ENCODE measurements around the gene WDR27.

Gene WDR27

DNA sequence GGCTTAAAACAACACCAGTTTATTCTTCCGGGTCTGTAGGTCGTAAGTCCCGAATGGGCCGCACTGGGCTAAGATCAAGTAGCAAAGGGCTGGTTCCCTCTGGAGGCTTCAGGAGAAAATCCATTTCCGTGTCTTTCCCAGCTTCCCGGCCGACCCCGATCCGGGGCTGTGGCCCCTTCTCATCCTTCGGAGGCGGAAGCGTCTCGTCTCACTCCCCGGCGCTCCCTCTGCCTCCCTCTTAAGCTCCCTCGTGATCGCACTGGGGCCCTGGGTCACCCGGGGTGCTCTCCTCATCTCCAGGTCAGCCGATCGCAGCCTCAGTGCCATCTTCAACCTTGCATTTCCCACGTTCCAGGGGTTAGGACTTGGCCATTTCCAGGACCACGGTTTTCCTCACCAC lies 199.4 kb downstream of the WDR27 start:
- H3K4me1 ChIP-seq (ENCODE audit: control insufficient read depth, low read depth, low read length) = no peaks in the 10 kb centered on the region
- no peak overlapping the region for H3K9ac ChIP-seq (ENCODE audit: low read length)
- no peak overlapping the region for H3K4me3 ChIP-seq (ENCODE audit: low read length)
- H3K27ac ChIP-seq (ENCODE audit: low read length) = no peak overlapping the region
- H3K9me3 ChIP-seq (ENCODE audit: control insufficient read depth, low read depth, low read length) = no peaks in the 10 kb centered on the region
- no peaks in the 10 kb centered on the region for H3K27me3 ChIP-seq (ENCODE audit: control insufficient read depth, insufficient read depth, low read length)
- no peaks in the 10 kb centered on the region for H3K36me3 ChIP-seq (ENCODE audit: control insufficient read depth, low read depth, low read length)

DNA sequence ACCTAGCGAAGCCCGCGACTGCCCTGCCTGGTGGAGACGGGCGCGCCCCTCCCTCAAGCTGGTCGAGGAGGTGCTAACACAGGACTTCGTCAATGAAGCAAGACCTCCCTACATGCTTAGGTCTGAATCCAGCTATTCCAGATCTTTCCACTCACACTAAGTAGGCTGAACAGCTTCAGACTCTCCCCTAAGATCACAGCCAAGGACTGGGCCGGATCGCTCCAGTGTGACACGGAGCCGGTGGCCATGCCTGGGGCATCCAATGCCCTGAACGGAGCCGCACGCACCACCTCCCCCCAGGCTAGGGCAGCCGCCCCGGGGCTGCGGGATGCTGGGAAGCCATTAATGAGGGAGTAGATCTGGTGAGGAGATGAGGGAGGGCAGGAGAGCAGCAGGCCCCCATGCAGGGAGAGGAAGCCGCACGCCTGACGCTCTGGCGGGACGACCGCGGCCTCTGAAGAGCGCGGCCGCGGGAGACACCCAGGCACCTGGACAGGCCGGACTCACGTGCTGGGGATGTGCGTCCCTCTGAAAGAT lies 200.0 kb downstream of the WDR27 start:
- no peak overlapping the region for H3K27ac ChIP-seq (ENCODE audit: low read length)
- H3K4me1 ChIP-seq (ENCODE audit: control insufficient read depth, low read depth, low read length) = no peaks in the 10 kb centered on the region
- H3K4me3 ChIP-seq (ENCODE audit: low read length) = no peak overlapping the region
- H3K9ac ChIP-seq (ENCODE audit: low read length) = no peak overlapping the region
- no peaks in the 10 kb centered on the region for H3K27me3 ChIP-seq (ENCODE audit: control insufficient read depth, insufficient read depth, low read length)
- H3K36me3 ChIP-seq (ENCODE audit: control insufficient read depth, low read depth, low read length) = no peaks in the 10 kb centered on the region
- no peaks in the 10 kb centered on the region for H3K9me3 ChIP-seq (ENCODE audit: control insufficient read depth, low read depth, low read length)

DNA sequence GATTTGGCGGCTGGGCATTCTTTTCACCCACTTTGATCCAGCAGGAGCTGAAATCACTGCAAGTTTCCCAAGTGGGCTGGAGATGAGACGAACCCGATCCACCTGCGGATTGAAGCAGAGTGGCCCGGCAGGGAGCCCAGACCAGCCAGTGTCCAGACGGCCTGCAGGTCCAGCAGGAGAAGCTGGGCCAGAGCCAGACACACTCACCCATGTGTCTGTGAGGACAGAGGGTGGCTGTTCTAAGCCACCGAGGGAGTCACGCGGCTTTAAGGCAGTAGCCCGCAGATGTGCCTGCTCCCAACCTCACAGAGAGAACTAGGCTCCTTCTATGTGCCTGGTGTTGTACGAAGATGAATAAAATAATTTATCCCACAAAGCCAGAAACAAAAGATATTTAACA lies 200.7 kb downstream of the WDR27 start:
- no peaks in the 10 kb centered on the region for H3K9me3 ChIP-seq (ENCODE audit: control insufficient read depth, low read depth, low read length)
- H3K4me1 ChIP-seq (ENCODE audit: control insufficient read depth, low read depth, low read length) = no peaks in the 10 kb centered on the region
- H3K4me3 ChIP-seq (ENCODE audit: low read length) = no peak overlapping the region
- H3K27ac ChIP-seq (ENCODE audit: low read length) = no peak overlapping the region
- H3K27me3 ChIP-seq (ENCODE audit: control insufficient read depth, insufficient read depth, low read length) = no peaks in the 10 kb centered on the region
- no peak overlapping the region for H3K9ac ChIP-seq (ENCODE audit: low read length)
- H3K36me3 ChIP-seq (ENCODE audit: control insufficient read depth, low read depth, low read length) = no peaks in the 10 kb centered on the region

DNA sequence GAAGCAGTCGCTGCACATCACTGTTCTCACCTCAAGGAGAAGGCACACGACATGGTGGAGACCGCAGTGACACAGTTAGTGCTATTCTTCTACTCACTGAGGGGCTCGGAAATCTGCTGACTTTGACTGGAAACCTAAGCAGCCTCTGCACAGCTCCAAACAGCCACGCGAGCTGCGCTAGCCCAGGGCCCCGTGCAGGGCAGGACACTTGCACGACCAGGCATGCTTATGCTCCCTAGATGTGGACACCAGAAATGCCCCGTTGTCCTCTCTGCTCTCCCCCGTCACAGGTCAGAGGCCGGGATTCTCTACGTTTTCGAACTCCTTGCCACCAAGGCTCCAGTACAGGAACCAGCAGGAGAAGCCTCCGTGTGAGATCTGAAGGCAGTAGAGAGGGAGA lies 201.1 kb downstream of the WDR27 start:
- H3K36me3 ChIP-seq (ENCODE audit: control insufficient read depth, low read depth, low read length) = no peaks in the 10 kb centered on the region
- H3K9ac ChIP-seq (ENCODE audit: low read length) = no peak overlapping the region
- H3K27ac ChIP-seq (ENCODE audit: low read length) = no peak overlapping the region
- no peaks in the 10 kb centered on the region for H3K27me3 ChIP-seq (ENCODE audit: control insufficient read depth, insufficient read depth, low read length)
- H3K4me3 ChIP-seq (ENCODE audit: low read length) = no peak overlapping the region
- no peaks in the 10 kb centered on the region for H3K4me1 ChIP-seq (ENCODE audit: control insufficient read depth, low read depth, low read length)
- H3K9me3 ChIP-seq (ENCODE audit: control insufficient read depth, low read depth, low read length) = no peaks in the 10 kb centered on the region

DNA sequence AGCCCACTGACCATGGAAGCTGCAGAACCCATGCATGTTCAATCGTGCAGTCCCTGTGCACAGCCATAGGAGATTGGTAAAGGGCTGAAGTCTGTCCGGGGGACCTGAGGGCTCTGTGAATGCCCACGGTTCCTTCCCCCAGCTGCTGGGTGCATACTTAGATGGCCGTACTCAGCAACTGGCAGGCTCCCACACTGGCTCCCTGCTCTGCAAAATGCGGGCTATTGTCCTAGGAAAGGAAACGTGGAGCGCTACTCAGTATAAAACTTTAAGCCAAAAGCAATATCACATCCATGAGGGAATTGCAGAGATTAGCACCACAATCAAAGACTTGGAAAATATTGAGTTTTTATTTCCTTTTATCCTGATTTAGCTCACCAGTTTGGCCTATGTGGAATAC lies 202.0 kb downstream of the WDR27 start:
- no peaks in the 10 kb centered on the region for H3K9me3 ChIP-seq (ENCODE audit: control insufficient read depth, low read depth, low read length)
- no peaks in the 10 kb centered on the region for H3K36me3 ChIP-seq (ENCODE audit: control insufficient read depth, low read depth, low read length)

DNA sequence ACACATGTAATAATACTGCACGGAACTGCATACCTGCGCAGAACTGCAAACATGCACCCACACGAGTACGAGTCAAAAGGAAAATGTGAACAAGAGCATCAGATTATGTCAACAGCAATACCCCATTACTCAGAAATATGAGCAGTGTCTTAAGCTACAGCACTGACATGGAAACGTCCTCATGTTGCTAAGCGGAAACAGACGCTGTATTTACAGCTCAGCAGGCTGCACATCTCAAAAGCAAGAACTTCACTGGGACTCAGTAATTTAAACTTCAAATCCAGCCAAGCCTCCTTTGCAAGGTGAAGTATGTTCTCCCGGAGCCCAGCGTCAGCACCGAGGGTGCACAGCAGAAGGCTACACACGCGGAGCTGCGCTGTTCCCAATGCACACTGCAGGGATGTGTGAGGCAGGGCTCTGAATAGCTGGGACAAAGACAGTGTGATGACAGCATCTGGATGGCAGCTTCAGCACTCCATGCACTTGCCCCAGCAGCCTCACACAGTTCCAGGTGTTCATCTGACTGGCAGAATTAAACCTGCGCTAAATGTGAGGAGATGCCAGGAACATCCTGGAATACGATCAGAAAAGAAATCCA lies 202.8 kb downstream of the WDR27 start:
- no peaks in the 10 kb centered on the region for H3K36me3 ChIP-seq (ENCODE audit: control insufficient read depth, low read depth, low read length)

More for the DNA sequence above, 202.0 kb downstream of the WDR27 start:
- Histone ChIP-seq H3K9ac (ENCODE audit: low read length) (no peak overlapping the region), H3K27me3 (ENCODE audit: control insufficient read depth, insufficient read depth, low read length) (no peaks in the 10 kb centered on the region), H3K4me1 (ENCODE audit: control insufficient read depth, low read depth, low read length) (no peaks in the 10 kb centered on the region), H3K4me3 (ENCODE audit: low read length) (no peak overlapping the region), H3K27ac (ENCODE audit: low read length) (no peak overlapping the region)

DNA sequence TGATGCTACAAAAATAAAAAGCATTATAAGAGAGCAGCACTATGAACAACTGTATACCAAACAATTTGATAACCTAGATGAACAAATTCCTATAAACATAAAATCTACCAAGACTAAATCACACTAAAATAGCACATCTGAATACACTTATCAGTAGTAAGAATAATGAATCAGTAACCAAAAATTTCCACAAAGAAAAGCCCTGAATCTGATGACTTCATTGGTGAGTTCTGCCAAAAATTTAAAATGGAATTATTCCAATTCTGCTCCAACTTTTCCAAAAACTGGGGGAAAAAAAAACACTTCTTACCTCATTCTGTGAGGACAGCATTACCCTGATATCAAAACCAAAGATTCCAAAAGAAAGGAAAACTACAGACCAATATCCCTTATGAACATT lies 206.2 kb downstream of the WDR27 start:
- no peaks in the 10 kb centered on the region for H3K27me3 ChIP-seq (ENCODE audit: control insufficient read depth, insufficient read depth, low read length)
- no peak overlapping the region for H3K4me3 ChIP-seq (ENCODE audit: low read length)
- H3K27ac ChIP-seq (ENCODE audit: low read length) = no peak overlapping the region
- H3K9ac ChIP-seq (ENCODE audit: low read length) = no peak overlapping the region
- H3K36me3 ChIP-seq (ENCODE audit: control insufficient read depth, low read depth, low read length) = no peaks in the 10 kb centered on the region
- no peaks in the 10 kb centered on the region for H3K9me3 ChIP-seq (ENCODE audit: control insufficient read depth, low read depth, low read length)
- H3K4me1 ChIP-seq (ENCODE audit: control insufficient read depth, low read depth, low read length) = no peaks in the 10 kb centered on the region

More for the DNA sequence above, 202.8 kb downstream of the WDR27 start:
- no peak overlapping the region for H3K9ac ChIP-seq (ENCODE audit: low read length)
- no peaks in the 10 kb centered on the region for H3K27me3 ChIP-seq (ENCODE audit: control insufficient read depth, insufficient read depth, low read length)
- H3K27ac ChIP-seq (ENCODE audit: low read length) = no peak overlapping the region
- H3K4me1 ChIP-seq (ENCODE audit: control insufficient read depth, low read depth, low read length) = no peaks in the 10 kb centered on the region
- no peaks in the 10 kb centered on the region for H3K9me3 ChIP-seq (ENCODE audit: control insufficient read depth, low read depth, low read length)
- no peak overlapping the region for H3K4me3 ChIP-seq (ENCODE audit: low read length)

DNA sequence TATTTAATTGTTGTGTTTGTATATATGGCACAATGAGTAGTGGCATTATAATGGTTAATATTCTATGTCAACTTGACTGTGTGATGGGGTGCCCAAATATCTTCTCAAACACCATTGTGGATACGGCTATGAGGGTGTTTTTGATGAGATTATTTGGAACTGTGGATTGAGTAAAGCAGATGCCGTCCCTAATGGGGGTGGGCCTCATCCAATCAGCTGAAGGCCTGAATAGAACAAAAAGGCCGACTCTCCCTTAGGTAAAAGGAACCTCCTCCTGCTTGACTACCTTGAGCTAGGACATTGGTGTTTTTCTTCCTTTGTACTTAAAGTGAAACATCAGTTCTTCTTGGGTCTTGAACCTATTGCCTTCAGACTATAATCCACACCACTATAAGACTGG lies 207.8 kb downstream of the WDR27 start:
- Histone ChIP-seq H3K9me3 (ENCODE audit: control insufficient read depth, low read depth, low read length) (no peaks in the 10 kb centered on the region), H3K4me1 (ENCODE audit: control insufficient read depth, low read depth, low read length) (no peaks in the 10 kb centered on the region), H3K27me3 (ENCODE audit: control insufficient read depth, insufficient read depth, low read length) (no peaks in the 10 kb centered on the region), H3K27ac (ENCODE audit: low read length) (no peak overlapping the region), H3K36me3 (ENCODE audit: control insufficient read depth, low read depth, low read length) (no peaks in the 10 kb centered on the region), H3K4me3 (ENCODE audit: low read length) (no peak overlapping the region), H3K9ac (ENCODE audit: low read length) (no peak overlapping the region)

DNA sequence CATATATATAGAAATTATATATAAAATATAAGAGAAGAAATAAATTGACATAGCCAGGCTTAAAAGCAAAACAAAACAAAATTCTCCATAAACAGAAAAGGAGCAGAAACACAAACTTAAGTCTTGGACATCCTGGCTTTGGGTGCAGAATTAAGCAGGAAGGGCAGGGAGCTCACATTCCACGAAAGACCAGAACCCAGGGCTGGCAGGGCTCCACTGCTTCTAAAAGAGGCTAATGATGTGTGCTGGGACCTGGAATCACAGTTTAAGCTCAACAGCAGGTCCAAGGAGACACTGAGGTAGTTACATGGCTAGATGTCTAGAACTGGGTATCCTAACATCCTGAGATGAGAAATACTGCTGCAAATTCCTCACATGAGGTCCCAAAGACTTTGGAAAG lies 210.3 kb downstream of the WDR27 start:
- Histone ChIP-seq H3K9ac (ENCODE audit: low read length) (no peak overlapping the region), H3K36me3 (ENCODE audit: control insufficient read depth, low read depth, low read length) (no peaks in the 10 kb centered on the region), H3K9me3 (ENCODE audit: control insufficient read depth, low read depth, low read length) (no peaks in the 10 kb centered on the region), H3K27me3 (ENCODE audit: control insufficient read depth, insufficient read depth, low read length) (no peaks in the 10 kb centered on the region), H3K4me3 (ENCODE audit: low read length) (no peak overlapping the region), H3K27ac (ENCODE audit: low read length) (no peak overlapping the region), H3K4me1 (ENCODE audit: control insufficient read depth, low read depth, low read length) (no peaks in the 10 kb centered on the region)

DNA sequence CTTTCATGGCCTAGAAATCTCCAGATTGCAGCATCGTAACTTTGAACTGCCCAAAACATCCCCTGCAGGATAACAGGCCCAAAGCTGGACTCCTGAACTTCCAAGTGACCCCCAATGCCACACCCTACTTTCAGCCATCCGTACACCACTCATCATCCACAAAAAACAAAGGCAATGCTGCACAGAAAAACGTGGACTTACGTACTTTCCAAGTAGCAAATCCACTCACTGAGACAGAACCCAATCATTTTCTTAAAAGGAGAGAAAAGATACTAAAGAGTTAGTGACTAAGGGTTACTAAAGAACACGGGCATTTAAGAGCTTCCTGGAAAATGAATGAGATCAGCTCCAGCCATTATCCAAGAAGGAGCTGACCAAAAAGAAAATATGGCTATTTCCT lies 211.0 kb downstream of the WDR27 start:
- Histone ChIP-seq H3K9me3 (ENCODE audit: control insufficient read depth, low read depth, low read length) (no peaks in the 10 kb centered on the region), H3K4me3 (ENCODE audit: low read length) (no peak overlapping the region), H3K9ac (ENCODE audit: low read length) (no peak overlapping the region), H3K27me3 (ENCODE audit: control insufficient read depth, insufficient read depth, low read length) (no peaks in the 10 kb centered on the region), H3K27ac (ENCODE audit: low read length) (no peak overlapping the region), H3K4me1 (ENCODE audit: control insufficient read depth, low read depth, low read length) (no peaks in the 10 kb centered on the region), H3K36me3 (ENCODE audit: control insufficient read depth, low read depth, low read length) (no peaks in the 10 kb centered on the region)

DNA sequence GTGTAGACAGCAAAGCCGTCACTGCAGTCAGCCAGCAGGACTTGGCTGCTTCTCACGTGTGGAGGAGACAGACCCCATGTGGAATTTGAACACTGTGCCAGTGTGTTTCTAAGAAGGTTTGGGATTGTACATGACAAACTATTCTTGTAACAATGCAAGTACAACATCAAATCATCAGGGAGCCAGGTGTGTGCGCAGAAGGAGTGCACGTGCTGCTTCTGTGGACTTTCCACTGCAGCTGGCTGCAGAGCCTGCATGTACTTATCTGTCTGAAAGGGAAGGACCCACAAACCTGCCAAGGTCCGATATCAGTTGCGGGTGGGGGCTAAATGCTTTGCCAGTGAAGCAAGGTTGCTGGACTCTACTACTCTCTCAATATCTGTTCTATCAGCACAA lies 211.6 kb downstream of the WDR27 start:
- Histone ChIP-seq H3K4me3 (ENCODE audit: low read length) (no peak overlapping the region), H3K9ac (ENCODE audit: low read length) (no peak overlapping the region), H3K4me1 (ENCODE audit: control insufficient read depth, low read depth, low read length) (no peaks in the 10 kb centered on the region), H3K36me3 (ENCODE audit: control insufficient read depth, low read depth, low read length) (no peaks in the 10 kb centered on the region), H3K27ac (ENCODE audit: low read length) (no peak overlapping the region), H3K9me3 (ENCODE audit: control insufficient read depth, low read depth, low read length) (no peaks in the 10 kb centered on the region), H3K27me3 (ENCODE audit: control insufficient read depth, insufficient read depth, low read length) (no peaks in the 10 kb centered on the region)

DNA sequence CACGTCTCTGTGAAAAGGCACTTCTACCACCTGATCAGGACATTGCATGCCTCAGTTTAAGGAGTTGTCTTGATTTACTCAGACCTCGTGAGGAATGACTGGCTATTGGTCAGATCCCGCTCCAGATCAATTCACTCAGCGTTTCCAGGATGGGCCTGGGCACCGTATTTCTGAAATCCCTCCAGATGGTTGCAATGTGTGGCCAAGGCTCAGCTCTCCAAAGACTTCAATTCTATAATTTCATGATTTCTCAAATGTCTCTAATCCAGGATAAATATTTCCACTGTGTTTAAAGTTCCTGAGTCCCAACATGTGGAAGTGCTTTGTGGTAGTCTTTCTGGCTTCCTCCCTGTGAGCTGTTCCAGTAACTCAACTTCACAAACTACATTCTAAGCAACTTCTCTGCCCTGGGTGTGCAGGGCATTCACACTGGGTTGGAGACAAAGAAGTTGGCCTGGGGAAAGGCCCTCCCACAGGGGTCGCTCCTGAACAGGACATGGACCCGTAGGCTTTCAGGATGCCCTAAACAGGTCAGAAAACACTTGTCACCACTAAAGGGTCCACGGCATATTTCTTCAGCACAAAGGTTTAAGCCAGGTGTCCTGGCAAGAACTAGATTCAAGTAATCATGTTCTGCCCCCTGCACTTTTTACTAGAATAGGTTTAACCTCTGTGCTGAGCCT lies 212.1 kb downstream of the WDR27 start:
- no peak overlapping the region for H3K9ac ChIP-seq (ENCODE audit: low read length)
- H3K4me1 ChIP-seq (ENCODE audit: control insufficient read depth, low read depth, low read length) = no peaks in the 10 kb centered on the region
- H3K4me3 ChIP-seq (ENCODE audit: low read length) = no peak overlapping the region
- no peaks in the 10 kb centered on the region for H3K9me3 ChIP-seq (ENCODE audit: control insufficient read depth, low read depth, low read length)
- no peak overlapping the region for H3K27ac ChIP-seq (ENCODE audit: low read length)
- no peaks in the 10 kb centered on the region for H3K27me3 ChIP-seq (ENCODE audit: control insufficient read depth, insufficient read depth, low read length)
- H3K36me3 ChIP-seq (ENCODE audit: control insufficient read depth, low read depth, low read length) = no peaks in the 10 kb centered on the region
